Neutrophil (primary cell): ENCODE data around the gene KRT84.

Experiments
- H3K27ac ChIP-seq: fragments of 200-600 bp; sonication (generic); 2 replicates; pipeline ENCODE4 v1.5.1; 2016; ENCODE audit warnings: mild to moderate bottlenecking, moderate library complexity
- H3K27me3 ChIP-seq: fragments of 200-600 bp; sonication (generic); 2 replicates; pipeline ENCODE4 v1.6.0; 2016; ENCODE audit warnings: mild to moderate bottlenecking
- H3K36me3 ChIP-seq: fragments of 200-600 bp; sonication (generic); 2 replicates; pipeline ENCODE4 v1.5.1; 2017
- H3K4me1 ChIP-seq, 2 experiments: fragments of 200-600 bp in 1 of 2; sonication (generic) in 1 of 2; 1 replicate in 1 of 2; 2 replicates in 1 of 2; pipeline versions ENCODE4 v1.5.1 to v1.6.1; 2013 to 2016; ENCODE audit warnings: low read depth in 1 of 2, low read length in 1 of 2, mild to moderate bottlenecking in 1 of 2, moderate library complexity in 1 of 2; ENCODE audit not compliant: control insufficient read depth in 1 of 2, insufficient read depth in 1 of 2
- H3K4me3 ChIP-seq, 2 experiments: fragments of 200-600 bp in 1 of 2; sonication (generic) in 1 of 2; 1 replicate in 1 of 2; 2 replicates in 1 of 2; pipeline ENCODE4 v1.5.1; 2013 to 2016; ENCODE audit warnings: low read depth in 1 of 2, low read length in 1 of 2, mild to moderate bottlenecking in 1 of 2, moderate library complexity in 1 of 2
- H3K9me3 ChIP-seq: fragments of 200-600 bp; sonication (generic); 2 replicates; pipeline ENCODE4 v1.5.1; 2016
- CTCF ChIP-seq: fragments of 200-600 bp; sonication (generic); IDR thresholded peaks from 2 replicates; pipeline ENCODE4 v1.5.1; 2016; ENCODE audit warnings: antibody characterized with exemption

KRT84 gene

DNA sequence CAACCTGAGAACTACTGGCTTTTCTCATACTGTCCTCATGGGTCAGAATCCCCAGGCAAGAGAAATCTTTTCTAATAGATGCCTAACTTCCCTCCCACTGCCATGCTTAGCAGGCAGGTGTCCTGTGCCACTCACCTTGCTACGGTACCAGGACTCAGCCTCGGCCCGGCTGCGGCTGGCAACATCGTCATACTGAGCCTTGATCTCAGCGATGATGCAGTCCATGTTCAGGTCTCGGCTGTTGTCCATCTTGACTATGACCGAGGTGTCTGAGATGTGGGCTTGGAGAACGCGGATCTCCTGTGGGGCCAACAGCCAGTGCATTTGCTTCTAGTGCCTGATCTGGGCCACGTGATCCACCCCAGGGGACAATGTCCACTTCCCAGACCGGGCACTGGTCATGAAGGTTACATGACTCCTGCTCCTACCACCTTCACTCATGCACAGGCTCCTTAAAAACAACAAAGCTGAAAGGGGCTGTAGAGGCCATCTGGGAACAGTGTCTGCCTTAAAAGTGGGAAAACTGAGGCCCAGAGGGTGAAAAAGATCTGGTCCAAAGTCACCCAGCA is 22.3 kb downstream of the KRT84 start:
- no peak overlapping the region for H3K4me3 ChIP-seq
- H3K9me3 ChIP-seq = no peaks in the 10 kb centered on the region
- H3K4me1 ChIP-seq = no peaks in the 10 kb centered on the region
- H3K27ac ChIP-seq = no peak overlapping the region
- no peak for TF ChIP-seq CTCF
- no peaks in the 10 kb centered on the region for H3K36me3 ChIP-seq
- no peaks in the 10 kb centered on the region for H3K27me3 ChIP-seq

DNA sequence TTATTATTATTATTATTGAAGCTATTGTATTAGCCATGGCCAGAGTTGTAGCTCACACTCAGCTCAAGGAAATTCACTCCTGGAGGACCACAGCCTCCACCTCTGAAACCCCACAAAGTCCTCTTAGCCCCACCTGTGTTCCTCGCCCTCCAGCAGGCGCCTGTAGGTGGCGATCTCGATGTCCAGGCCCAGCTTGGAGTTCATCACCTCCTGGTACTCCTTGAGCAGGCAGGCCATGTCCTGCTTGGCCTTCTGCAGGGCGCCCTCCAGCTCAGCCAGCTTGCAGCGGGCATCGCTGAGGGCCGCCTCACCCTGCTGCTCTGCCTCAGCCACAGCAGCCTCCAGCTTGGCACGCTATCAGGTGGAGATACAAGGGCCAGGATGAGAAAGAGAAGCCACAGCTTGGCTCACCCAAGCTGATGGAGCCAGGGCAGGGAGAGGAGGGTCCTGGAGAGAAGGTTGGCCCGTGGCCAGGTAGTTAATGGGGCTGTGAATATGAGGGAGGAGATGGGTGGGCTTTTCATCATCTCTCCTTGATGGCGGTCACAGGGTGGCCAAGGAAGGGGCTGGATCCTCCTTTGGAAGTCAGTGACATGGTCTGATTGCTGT is 23.2 kb downstream of the KRT84 start:
- H3K36me3 ChIP-seq = no peaks in the 10 kb centered on the region

DNA sequence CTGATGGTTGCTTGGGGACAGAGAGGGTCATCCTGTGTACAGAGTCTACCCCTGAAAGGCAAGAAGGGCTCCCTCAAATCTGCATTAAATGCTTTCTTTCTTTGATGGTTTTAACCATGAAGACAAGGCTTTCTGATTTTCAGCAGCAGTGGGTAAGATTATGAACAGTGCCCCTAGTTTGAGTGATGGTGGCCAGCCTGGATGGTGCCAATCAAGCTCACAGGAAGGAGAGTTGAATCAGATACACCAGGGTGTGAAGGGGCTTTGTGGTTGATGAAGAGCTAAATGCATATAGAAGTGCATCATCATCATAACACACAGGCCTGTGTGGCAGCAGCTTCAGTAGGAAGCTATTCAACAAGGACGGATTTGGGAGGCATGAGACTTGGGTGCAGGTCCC is 23.9 kb downstream of the KRT84 start:
- H3K9me3 ChIP-seq = no peaks in the 10 kb centered on the region
- no peak overlapping the region for H3K4me3 ChIP-seq
- H3K36me3 ChIP-seq = no peaks in the 10 kb centered on the region
- no peak overlapping the region for H3K27ac ChIP-seq
- no peak for TF ChIP-seq CTCF
- H3K27me3 ChIP-seq = peaks cover 6% of the 10 kb centered on the region
- no peaks in the 10 kb centered on the region for H3K4me1 ChIP-seq

More for the DNA sequence above, 23.2 kb downstream of the KRT84 start:
- Histone ChIP-seq H3K27ac (no peak overlapping the region), H3K4me3 (no peak overlapping the region), H3K27me3 (peaks cover 6% of the 10 kb centered on the region), H3K9me3 (no peaks in the 10 kb centered on the region), H3K4me1 (no peaks in the 10 kb centered on the region)
- TF ChIP-seq CTCF = no peak

- no peaks in the 10 kb centered on the region for H3K9me3 ChIP-seq
- peaks cover 6% of the 10 kb centered on the region for H3K27me3 ChIP-seq
- no peak for TF ChIP-seq CTCF
- no peaks in the 10 kb centered on the region for H3K4me1 ChIP-seq
- H3K27ac ChIP-seq = no peak overlapping the region
- H3K4me3 ChIP-seq = no peak overlapping the region
- no peaks in the 10 kb centered on the region for H3K36me3 ChIP-seq
These were observed 24.7 kb downstream of the KRT84 start for GRCh38 chr12:52360663-52361271.

DNA sequence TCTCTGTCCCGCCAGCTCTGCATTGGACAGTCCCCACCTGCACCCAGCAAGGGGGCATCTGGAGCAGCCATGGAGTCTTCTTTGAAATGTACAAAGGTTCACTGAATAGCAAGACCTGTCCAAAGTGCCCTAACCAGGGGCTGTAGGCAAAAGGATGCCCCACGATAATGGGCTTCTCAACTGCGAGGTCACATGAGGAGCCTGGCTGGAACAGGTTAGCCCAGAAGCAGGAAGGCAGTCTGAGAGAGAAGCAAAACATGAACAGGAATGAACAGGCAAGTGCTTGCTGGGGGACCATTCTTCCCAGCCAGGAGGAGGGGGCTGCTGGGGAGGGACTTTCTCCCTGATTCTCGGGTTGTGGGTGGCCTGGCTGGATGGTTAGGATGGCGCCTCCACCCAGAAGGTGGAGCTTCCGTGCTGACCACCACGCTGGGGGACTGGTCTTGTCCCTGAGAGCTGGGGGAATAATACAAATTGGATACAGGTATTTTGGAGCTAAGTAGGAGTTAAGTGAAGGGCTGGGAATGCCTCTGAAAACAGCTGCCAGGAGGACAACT is 25.3 kb downstream of the KRT84 start:
- TF ChIP-seq CTCF = no peak
- no peak overlapping the region for H3K4me3 ChIP-seq
- peaks cover 6% of the 10 kb centered on the region for H3K27me3 ChIP-seq
- H3K9me3 ChIP-seq = no peaks in the 10 kb centered on the region
- H3K36me3 ChIP-seq = no peaks in the 10 kb centered on the region
- no peak overlapping the region for H3K27ac ChIP-seq
- H3K4me1 ChIP-seq = no peaks in the 10 kb centered on the region
